IPS-18a (cell line): ENCODE data around the gene NCAPD3.
"Not testable (repeated sequence)": the region's sequence is repeated elsewhere in the genome, so short reads cannot be mapped to it uniquely, and the experiment has no call there.

Experiments
- H3K27ac ChIP-seq: one replicate; pipeline ENCODE4 v1.5.1; 2013; ENCODE audit warnings: low read length
- H3K27me3 ChIP-seq: one replicate; pipeline ENCODE4 v1.6.1; 2013; ENCODE audit warnings: mild to moderate bottlenecking, low read length; ENCODE audit not compliant: control insufficient read depth, insufficient read depth
- H3K36me3 ChIP-seq: one replicate; pipeline ENCODE4 v1.6.1; 2013; ENCODE audit warnings: low read depth, low read length; ENCODE audit not compliant: control insufficient read depth
- H3K4me1 ChIP-seq: one replicate; pipeline ENCODE4 v1.6.1; 2013; ENCODE audit warnings: low read depth, low read length; ENCODE audit not compliant: control insufficient read depth
- H3K4me3 ChIP-seq: one replicate; pipeline ENCODE4 v1.5.1; 2013; ENCODE audit warnings: low read length
- H3K9ac ChIP-seq: one replicate; pipeline ENCODE4 v1.6.1; 2013; ENCODE audit warnings: mild to moderate bottlenecking, low read length, moderate library complexity
- H3K9me3 ChIP-seq: one replicate; pipeline ENCODE4 v1.6.1; 2013; ENCODE audit warnings: low read depth, low read length; ENCODE audit not compliant: control insufficient read depth

Gene NCAPD3

DNA sequence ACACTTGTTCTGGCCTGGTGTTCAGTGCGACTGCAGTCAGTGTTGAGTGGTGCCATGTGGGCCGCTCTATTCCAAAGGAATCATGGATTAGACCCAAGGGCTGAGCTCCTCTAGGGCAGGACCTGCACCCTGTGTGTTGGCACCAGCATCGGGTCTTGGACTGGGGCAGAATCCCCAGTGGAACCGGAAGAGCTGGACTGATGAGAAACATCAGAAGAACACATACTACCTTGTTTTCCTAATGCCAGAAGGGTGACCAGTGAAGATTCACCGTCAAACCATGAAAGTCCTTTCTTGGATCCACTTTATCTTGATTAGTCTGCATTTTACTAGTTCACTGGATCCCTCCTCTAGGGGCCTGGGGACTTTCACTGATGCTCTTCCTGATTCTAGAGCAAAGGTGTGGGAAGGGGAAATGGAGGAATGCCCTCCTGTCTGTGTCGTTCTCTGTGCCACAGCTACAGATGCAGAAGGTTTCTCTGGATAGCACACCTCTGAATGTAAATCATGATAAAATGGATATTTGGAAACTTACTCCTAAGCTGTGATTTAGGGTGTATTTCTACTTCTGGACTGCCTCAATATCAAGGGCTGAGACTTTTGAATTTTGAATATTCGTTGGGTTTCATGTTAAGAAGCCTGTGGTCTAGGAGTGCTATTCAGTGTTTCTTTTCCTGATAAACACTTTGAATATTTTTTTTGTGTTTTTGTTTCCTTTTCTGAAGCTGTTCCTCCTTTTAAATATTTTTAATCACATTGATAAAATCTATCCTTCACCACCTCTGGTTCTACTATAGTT, 41.4 kb upstream of the NCAPD3 start:
- peaks cover 22% of the 10 kb centered on the region for H3K4me1 ChIP-seq
- no peak overlapping the region for H3K4me3 ChIP-seq
- no peaks in the 10 kb centered on the region for H3K27me3 ChIP-seq
- no peak overlapping the region for H3K9ac ChIP-seq
- no peaks in the 10 kb centered on the region for H3K9me3 ChIP-seq
- H3K27ac ChIP-seq, result no peak overlapping the region
- peaks cover 36% of the 10 kb centered on the region for H3K36me3 ChIP-seq

DNA sequence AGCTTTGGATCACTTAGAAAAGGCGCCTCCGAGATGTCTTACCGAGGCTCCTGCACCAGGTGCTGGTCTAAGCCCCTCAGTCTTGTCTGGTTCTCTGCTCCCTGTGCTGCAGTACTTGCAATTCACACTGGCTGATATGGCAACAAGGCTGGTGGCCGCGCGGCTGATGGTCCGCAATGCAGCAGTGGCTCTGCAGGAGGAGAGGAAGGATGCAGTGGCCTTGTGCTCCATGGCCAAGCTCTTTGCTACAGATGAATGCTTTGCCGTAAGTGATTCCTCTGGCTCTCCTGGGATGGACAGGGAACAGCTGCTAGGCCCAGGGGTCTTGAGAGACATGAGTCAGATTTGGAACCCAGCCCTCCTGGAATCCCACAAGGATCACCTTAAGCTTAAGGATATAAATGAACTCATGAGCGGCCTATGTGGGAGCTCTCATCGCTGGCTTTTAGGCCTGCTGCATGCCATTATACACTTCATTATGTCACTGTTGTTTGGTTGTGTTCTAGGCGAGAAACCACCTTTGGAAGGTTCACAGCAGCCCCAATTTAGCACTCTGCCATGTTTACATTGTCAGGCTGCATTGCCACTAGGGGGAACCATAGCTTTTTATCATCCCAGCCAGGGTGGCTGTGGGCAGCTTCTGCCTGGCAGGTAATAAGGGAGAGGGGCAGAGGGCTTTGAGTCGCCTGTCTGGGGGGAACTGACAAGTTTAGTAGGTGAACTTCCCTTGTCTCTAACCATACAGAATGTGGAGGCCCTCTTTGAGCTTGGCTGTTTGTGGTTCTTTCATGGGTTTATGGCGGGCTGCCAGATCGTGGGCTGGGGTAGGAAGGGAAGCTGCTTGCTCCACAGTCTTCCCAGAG, 38.1 kb upstream of the NCAPD3 start:
- H3K4me3 ChIP-seq, result no peak overlapping the region
- H3K9ac ChIP-seq, result no peak overlapping the region
- no peaks in the 10 kb centered on the region for H3K9me3 ChIP-seq
- peaks cover 59% of the 10 kb centered on the region for H3K36me3 ChIP-seq
- H3K27ac ChIP-seq, result no peak overlapping the region
- no peaks in the 10 kb centered on the region for H3K27me3 ChIP-seq
- peaks cover 1% of the 10 kb centered on the region for H3K4me1 ChIP-seq

DNA sequence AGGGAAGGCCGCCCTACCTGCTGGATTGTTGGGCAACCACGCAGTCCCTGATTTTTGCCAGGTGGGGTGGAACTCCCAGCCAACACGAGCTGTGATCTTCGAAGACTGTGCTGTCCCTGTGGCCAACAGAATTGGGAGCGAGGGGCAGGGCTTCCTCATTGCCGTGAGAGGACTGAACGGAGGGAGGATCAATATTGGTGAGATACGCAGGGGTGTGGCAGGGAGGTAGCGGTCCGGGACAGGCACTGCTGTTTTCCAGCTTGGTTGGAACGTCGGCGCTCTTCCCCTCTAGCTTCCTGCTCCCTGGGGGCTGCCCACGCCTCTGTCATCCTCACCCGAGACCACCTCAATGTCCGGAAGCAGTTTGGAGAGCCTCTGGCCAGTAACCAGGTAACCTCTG, 37.2 kb upstream of the NCAPD3 start:
- H3K27ac ChIP-seq, result no peak overlapping the region
- H3K4me1 ChIP-seq, result no peaks in the 10 kb centered on the region
- H3K27me3 ChIP-seq, result no peaks in the 10 kb centered on the region
- no peaks in the 10 kb centered on the region for H3K9me3 ChIP-seq
- H3K9ac ChIP-seq, result no peak overlapping the region
- H3K4me3 ChIP-seq, result no peak overlapping the region
- peaks cover 64% of the 10 kb centered on the region for H3K36me3 ChIP-seq

DNA sequence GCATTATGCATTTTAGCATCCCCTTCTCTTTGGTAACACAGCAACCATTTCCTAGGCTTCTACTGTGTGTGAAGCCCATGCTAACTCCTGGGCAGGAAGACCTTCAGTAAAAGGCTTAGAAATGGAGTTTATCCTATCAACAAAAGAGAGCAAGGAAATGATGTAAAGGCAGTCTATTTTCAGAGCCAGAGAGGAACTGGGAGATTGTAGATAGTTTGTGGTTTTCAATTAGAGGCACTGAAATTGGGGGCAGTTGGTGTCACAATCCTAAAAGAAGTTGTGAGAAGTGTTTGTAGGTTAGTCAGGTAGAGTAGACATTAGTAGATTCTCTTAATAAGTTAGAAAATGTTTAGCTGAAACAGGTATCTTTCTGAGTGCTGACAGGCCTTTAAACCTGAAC, 36.7 kb upstream of the NCAPD3 start:
- no peak overlapping the region for H3K27ac ChIP-seq
- H3K9me3 ChIP-seq, result no peaks in the 10 kb centered on the region
- peaks cover 64% of the 10 kb centered on the region for H3K36me3 ChIP-seq
- H3K27me3 ChIP-seq, result no peaks in the 10 kb centered on the region
- H3K4me1 ChIP-seq, result no peaks in the 10 kb centered on the region
- no peak overlapping the region for H3K9ac ChIP-seq
- no peak overlapping the region for H3K4me3 ChIP-seq

GRCh38 chr11:134258577-134258976, 34.8 kb upstream of the NCAPD3 start:
- Histone ChIP-seq H3K27me3 (no peaks in the 10 kb centered on the region), H3K4me3 (no peak overlapping the region), H3K27ac (no peak overlapping the region), H3K36me3 (peaks cover 61% of the 10 kb centered on the region), H3K9ac (no peak overlapping the region), H3K4me1 (no peaks in the 10 kb centered on the region), H3K9me3 (no peaks in the 10 kb centered on the region)

DNA sequence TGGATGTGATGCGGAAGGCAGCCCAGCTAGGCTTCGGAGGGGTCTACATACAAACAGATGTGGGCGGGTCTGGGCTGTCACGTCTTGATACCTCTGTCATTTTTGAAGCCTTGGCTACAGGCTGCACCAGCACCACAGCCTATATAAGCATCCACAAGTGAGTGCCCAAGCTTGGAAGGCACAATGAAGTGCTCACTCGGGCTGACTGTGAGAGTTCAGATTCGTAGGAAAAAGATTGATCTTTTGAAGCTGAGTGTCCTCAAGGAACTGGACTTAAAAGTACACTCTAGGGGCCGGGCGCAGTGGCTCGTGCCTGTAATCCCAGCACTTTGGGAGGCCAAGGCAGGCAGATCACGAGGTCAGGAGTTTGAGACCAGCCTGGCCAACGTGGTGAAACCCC, 33.3 kb upstream of the NCAPD3 start:
- Histone ChIP-seq H3K9ac (no peak overlapping the region), H3K36me3 (peaks cover 46% of the 10 kb centered on the region), H3K4me3 (no peak overlapping the region), H3K4me1 (peaks cover 4% of the 10 kb centered on the region), H3K27me3 (no peaks in the 10 kb centered on the region), H3K27ac (no peak overlapping the region), H3K9me3 (no peaks in the 10 kb centered on the region)

- Histone ChIP-seq H3K4me1 (peaks cover 12% of the 10 kb centered on the region), H3K36me3 (peaks cover 37% of the 10 kb centered on the region)
- H3K27me3 ChIP-seq, H3K27ac ChIP-seq, H3K9me3 ChIP-seq, H3K9ac ChIP-seq, H3K4me3 ChIP-seq: not testable (repeated sequence)
Measured at GRCh38 chr11:134255184-134255561, 31.4 kb upstream of the NCAPD3 start.

GRCh38 chr11:134254433-134255183, 30.8 kb upstream of the NCAPD3 start:
- Histone ChIP-seq H3K27me3 (no peaks in the 10 kb centered on the region), H3K4me1 (peaks cover 12% of the 10 kb centered on the region), H3K9ac (no peak overlapping the region), H3K36me3 (peaks cover 37% of the 10 kb centered on the region), H3K27ac (no peak overlapping the region), H3K9me3 (no peaks in the 10 kb centered on the region), H3K4me3 (peak overlapping the region; percentile 89)

- Histone ChIP-seq H3K36me3 (peaks cover 36% of the 10 kb centered on the region), H3K4me3 (peak within 1 kb of the TSS; percentile 89), H3K27me3 (no peaks in the 10 kb centered on the region), H3K9ac (peak within 1 kb of the TSS; percentile 60), H3K4me1 (peaks cover 12% of the 10 kb centered on the region), H3K27ac (no peak within 1 kb of the TSS), H3K9me3 (no peaks in the 10 kb centered on the region)
Measured at GRCh38 chr11:134253188-134253993, 29.6 kb upstream of the NCAPD3 start, which contains the start of the genes ACAD8 and THYN1. Gene ACAD8 (plus strand): TSS chr11:134253568. CDS start chr11:134253601, 33 bp downstream. Gene THYN1 (minus strand): TSS chr11:134253352. CDS start chr11:134252882, 470 bp downstream.

DNA sequence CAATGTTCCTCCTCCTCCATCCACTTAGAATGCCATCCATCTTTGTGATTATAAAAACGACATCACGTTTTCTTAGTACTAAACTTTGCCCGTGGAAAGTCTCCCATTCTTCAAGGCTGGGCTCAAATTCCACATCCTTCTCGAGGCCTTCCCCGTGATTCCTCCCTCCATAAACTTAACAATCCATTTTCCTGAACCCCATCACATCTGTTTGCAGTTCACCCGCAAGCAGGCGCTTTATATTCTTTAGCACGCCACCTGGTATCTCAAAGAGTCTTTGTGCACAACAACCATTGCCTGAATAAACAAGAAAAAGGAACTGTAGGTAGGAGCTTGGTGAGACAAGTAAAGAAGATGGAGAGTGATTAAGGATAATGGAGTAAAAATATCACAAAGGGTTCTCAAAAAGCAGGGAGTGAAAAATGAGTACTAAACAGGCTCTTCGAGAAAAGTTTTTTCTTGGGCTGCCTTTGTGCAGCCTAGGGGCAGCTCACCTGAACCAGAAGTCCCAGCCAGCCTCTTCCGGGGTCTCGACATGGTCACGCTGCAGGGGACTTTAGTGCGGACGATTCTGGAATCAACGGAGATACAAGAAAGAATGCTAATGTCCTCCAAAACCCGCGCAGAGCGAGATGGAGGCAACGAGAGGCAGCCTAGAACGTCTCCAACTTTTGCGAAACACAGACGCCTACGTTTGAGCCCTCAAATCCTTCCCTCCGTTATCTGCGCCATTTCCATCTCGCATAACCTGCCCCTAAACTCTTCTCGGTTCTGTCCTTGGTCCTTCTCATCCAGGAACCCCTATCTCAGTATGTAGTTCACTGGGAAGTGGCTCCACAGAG, 28.8 kb upstream of the NCAPD3 start:
- Histone ChIP-seq H3K27me3 (no peaks in the 10 kb centered on the region), H3K9ac (peak overlapping the region; percentile 60), H3K36me3 (peaks cover 40% of the 10 kb centered on the region), H3K27ac (no peak overlapping the region), H3K4me3 (peak overlapping the region; percentile 89), H3K4me1 (peaks cover 12% of the 10 kb centered on the region), H3K9me3 (no peaks in the 10 kb centered on the region)
